Activated T-cell treated with anti-CD3 and anti-CD28 coated beads, Interleukin-2, amount 50 U/mL, for 24 hours (primary cell): ENCODE data around the gene FAM193B.

Source experiments
- DNase-seq: peaks from one replicate; pipeline ENCODE4 v3.0.0-alpha.2; 2020
- H3K27ac Mint-ChIP-seq: 2 replicates; pipeline ENCODE4 v1.8.0; 2020; ENCODE audit warnings: mild to moderate bottlenecking, mixed read lengths
- H3K27me3 Mint-ChIP-seq: 2 replicates; pipeline ENCODE4 v1.8.0; 2020; ENCODE audit warnings: mixed read lengths
- H3K36me3 Mint-ChIP-seq: 2 replicates; pipeline ENCODE4 v1.8.0; 2020; ENCODE audit warnings: low read depth, mixed read lengths
- H3K4me1 Mint-ChIP-seq: 2 replicates; pipeline ENCODE4 v1.8.0; 2020; ENCODE audit warnings: low read depth, mixed read lengths
- H3K4me3 Mint-ChIP-seq: 2 replicates; pipeline ENCODE4 v1.8.0; 2020; ENCODE audit warnings: mild to moderate bottlenecking, moderate library complexity, mixed read lengths
- H3K9me3 Mint-ChIP-seq: 2 replicates; pipeline ENCODE4 v1.8.0; 2020; ENCODE audit warnings: mixed read lengths

FAM193B gene

DNA sequence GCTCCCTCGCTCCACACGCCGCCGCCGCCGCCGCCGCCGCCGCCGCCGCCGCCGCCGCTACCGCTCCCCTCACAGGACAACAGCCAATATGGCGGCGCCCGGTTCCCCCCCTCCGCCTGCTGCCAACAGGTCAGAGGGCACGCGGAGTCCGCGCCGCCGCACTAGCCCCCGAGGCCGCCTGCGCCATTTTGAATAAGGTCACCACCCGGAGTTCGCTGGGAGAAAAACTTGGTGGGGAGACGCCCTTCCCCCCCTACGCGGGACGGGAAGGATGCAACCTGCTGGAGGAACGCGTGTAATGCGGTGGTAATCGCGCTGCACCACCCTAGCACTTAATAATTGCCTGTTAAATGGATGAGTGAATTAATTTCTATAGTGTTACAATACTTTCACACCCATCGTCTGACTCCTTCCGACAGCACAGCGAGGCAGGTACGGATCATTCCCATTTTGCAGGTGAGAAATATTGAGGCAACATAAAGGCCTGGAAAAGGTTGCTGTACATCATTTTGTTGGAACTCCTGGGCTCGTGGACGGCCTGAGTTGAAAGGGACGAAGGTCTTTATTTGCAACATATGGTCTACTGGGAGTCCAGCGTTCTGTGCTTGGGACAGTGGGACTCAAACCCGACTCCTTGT, at the start of gene FAM193B:
TSS of gene FAM193B (minus strand) at position 90 of the 638 bp plus-strand sequence. CDS start 105 bp downstream, outside the sequence.
- DNase-seq: peak; percentile 99
- Mint-ChIP-seq H3K27ac (peak within 1 kb of the TSS; percentile 88), H3K4me1 (peaks cover 44% of the 10 kb centered on the region), H3K27me3 (no peaks in the 10 kb centered on the region), H3K9me3 (no peaks in the 10 kb centered on the region), H3K36me3 (peaks cover 39% of the 10 kb centered on the region), H3K4me3 (peak within 1 kb of the TSS; percentile 84)

GRCh38 chr5:177604116-177604521, 49.8 kb upstream of the FAM193B start:
- Mint-ChIP-seq H3K27ac (no peak overlapping the region), H3K36me3 (peaks cover 54% of the 10 kb centered on the region), H3K27me3 (no peaks in the 10 kb centered on the region), H3K9me3 (no peaks in the 10 kb centered on the region), H3K4me3 (no peak overlapping the region), H3K4me1 (peaks cover 33% of the 10 kb centered on the region)
- DNase-seq: peak; percentile 19

GRCh38 chr5:177603631-177604030, 49.3 kb upstream of the FAM193B start:
- DNase-seq: no peak
- H3K4me3 Mint-ChIP-seq: no peak overlapping the region
- H3K4me1 Mint-ChIP-seq: peaks cover 37% of the 10 kb centered on the region
- no peaks in the 10 kb centered on the region for H3K27me3 Mint-ChIP-seq
- peaks cover 49% of the 10 kb centered on the region for H3K36me3 Mint-ChIP-seq
- H3K27ac Mint-ChIP-seq: no peak overlapping the region
- no peaks in the 10 kb centered on the region for H3K9me3 Mint-ChIP-seq

- Mint-ChIP-seq H3K27ac (no peak overlapping the region), H3K36me3 (peaks cover 42% of the 10 kb centered on the region), H3K9me3 (no peaks in the 10 kb centered on the region), H3K27me3 (no peaks in the 10 kb centered on the region), H3K4me1 (peaks cover 44% of the 10 kb centered on the region), H3K4me3 (no peak overlapping the region)
- peak; percentile 13 for DNase-seq
Measured at GRCh38 chr5:177602458-177602830, 48.1 kb upstream of the FAM193B start.

- peak overlapping the region; percentile 92 for H3K4me3 Mint-ChIP-seq
- H3K27ac Mint-ChIP-seq: peak overlapping the region; percentile 92
- peaks cover 42% of the 10 kb centered on the region for H3K36me3 Mint-ChIP-seq
- no peaks in the 10 kb centered on the region for H3K27me3 Mint-ChIP-seq
- no peaks in the 10 kb centered on the region for H3K9me3 Mint-ChIP-seq
- DNase-seq: peak; percentile 30
- H3K4me1 Mint-ChIP-seq: peaks cover 39% of the 10 kb centered on the region
Measured at GRCh38 chr5:177601577-177602457, 47.5 kb upstream of the FAM193B start.

DNA sequence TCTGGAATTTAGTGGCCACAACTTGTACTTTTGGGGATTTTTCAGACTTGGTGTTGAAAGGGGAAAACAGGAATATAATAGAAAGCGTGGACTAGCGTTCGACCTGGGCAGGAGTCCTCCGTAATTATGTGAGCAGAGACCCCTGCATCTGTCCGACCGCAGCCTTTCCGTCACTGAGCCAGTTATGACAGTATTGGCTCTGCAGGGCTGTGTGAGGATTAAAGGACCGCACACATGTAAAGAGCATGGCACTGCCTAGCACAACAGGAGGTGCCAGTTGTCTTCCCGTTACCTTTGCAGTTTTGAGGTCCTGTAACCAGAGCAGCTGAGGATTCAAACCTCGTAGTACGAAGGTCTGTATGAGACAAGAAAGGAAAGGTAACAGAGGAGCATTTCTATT, 46.8 kb upstream of the FAM193B start:
- DNase-seq: peak; percentile 25
- Mint-ChIP-seq H3K27me3 (no peaks in the 10 kb centered on the region), H3K27ac (peak overlapping the region; percentile 92), H3K36me3 (peaks cover 43% of the 10 kb centered on the region), H3K9me3 (no peaks in the 10 kb centered on the region), H3K4me3 (peak overlapping the region; percentile 92), H3K4me1 (peaks cover 34% of the 10 kb centered on the region)

DNA sequence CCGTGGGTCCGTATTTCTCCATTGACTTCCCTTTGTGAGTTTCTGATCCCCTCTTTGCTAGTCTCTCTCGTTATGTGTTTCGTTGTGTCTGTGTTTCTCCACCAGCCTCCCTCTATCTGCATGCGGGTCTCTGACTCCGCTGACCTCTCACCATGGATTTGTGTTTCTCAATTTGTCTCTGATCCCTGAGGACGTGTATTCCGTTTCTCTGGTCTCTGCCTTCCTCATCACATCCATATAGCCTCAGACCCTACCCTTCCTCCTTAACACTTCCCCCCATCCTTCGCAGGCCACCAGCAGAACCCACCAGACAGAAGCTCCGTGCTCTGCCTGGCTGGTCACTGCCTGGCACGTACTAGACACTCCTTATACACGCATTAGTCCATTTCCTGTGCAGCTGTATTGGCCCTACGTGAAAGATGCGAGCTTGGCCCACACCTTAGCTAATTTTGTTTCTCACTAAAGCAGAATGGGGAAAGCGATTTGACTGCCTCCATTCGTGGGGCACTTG, 46.2 kb upstream of the FAM193B start:
- Mint-ChIP-seq H3K27ac (peak overlapping the region; percentile 92), H3K9me3 (no peaks in the 10 kb centered on the region), H3K4me1 (peaks cover 34% of the 10 kb centered on the region), H3K4me3 (peak overlapping the region; percentile 92), H3K27me3 (no peaks in the 10 kb centered on the region), H3K36me3 (peaks cover 43% of the 10 kb centered on the region)
- DNase-seq: no peak

GRCh38 chr5:177599731-177600507, 45.6 kb upstream of the FAM193B start, which contains the start of gene B4GALT7:
Gene B4GALT7 (plus strand): TSS chr5:177600132. CDS start chr5:177600211, 79 bp downstream.
- H3K27me3 Mint-ChIP-seq: no peaks in the 10 kb centered on the region
- peaks cover 43% of the 10 kb centered on the region for H3K36me3 Mint-ChIP-seq
- peak within 1 kb of the TSS; percentile 92 for H3K4me3 Mint-ChIP-seq
- DNase-seq: peak; percentile 95
- H3K27ac Mint-ChIP-seq: peak within 1 kb of the TSS; percentile 92
- no peaks in the 10 kb centered on the region for H3K9me3 Mint-ChIP-seq
- H3K4me1 Mint-ChIP-seq: peaks cover 34% of the 10 kb centered on the region

DNA sequence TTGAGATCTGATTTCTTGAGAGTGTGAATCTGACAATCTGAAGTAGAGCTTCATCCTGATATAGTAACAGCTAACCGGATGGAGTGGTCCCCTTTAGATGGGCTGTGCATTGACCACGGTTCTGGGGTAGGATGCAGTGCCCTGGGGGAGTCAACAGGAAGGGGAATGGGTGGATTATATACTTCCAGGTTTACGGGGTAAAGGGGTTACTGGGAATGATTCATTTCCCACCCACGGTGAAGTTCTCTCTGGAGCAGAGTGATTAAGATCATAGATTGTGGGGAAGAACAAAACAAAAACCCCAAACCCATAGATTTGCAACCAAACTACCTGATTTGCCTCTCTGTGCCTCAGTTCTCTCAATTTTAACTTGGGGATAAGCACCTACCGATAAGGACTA, 44.1 kb upstream of the FAM193B start:
- peak; percentile 28 for DNase-seq
- H3K36me3 Mint-ChIP-seq: peaks cover 49% of the 10 kb centered on the region
- peak overlapping the region; percentile 78 for H3K4me3 Mint-ChIP-seq
- H3K4me1 Mint-ChIP-seq: peaks cover 42% of the 10 kb centered on the region
- no peaks in the 10 kb centered on the region for H3K27me3 Mint-ChIP-seq
- H3K27ac Mint-ChIP-seq: peak overlapping the region; percentile 79
- no peaks in the 10 kb centered on the region for H3K9me3 Mint-ChIP-seq

GRCh38 chr5:177596775-177597238, 42.4 kb upstream of the FAM193B start:
- H3K27ac Mint-ChIP-seq: peak overlapping the region; percentile 12

GRCh38 chr5:177595991-177596774, 41.8 kb upstream of the FAM193B start:
- Mint-ChIP-seq H3K4me1 (peaks cover 47% of the 10 kb centered on the region), H3K27me3 (peaks cover 2% of the 10 kb centered on the region), H3K9me3 (no peaks in the 10 kb centered on the region), H3K36me3 (peaks cover 62% of the 10 kb centered on the region), H3K27ac (no peak overlapping the region), H3K4me3 (no peak overlapping the region)
- DNase-seq: peak; percentile 24

More at GRCh38 chr5:177596775-177597238, 42.4 kb upstream of the FAM193B start:
- H3K4me3 Mint-ChIP-seq: no peak overlapping the region
- no peak for DNase-seq
- no peaks in the 10 kb centered on the region for H3K27me3 Mint-ChIP-seq
- H3K9me3 Mint-ChIP-seq: no peaks in the 10 kb centered on the region
- peaks cover 62% of the 10 kb centered on the region for H3K36me3 Mint-ChIP-seq
- peaks cover 48% of the 10 kb centered on the region for H3K4me1 Mint-ChIP-seq

GRCh38 chr5:177595026-177595585, 40.7 kb upstream of the FAM193B start:
- Mint-ChIP-seq H3K4me1 (peaks cover 39% of the 10 kb centered on the region), H3K27me3 (peaks cover 8% of the 10 kb centered on the region), H3K27ac (no peak overlapping the region), H3K4me3 (no peak overlapping the region), H3K9me3 (no peaks in the 10 kb centered on the region), H3K36me3 (peaks cover 53% of the 10 kb centered on the region)
- DNase-seq: peak; percentile 22

- H3K4me3 Mint-ChIP-seq: peak overlapping the region; percentile 20
- no peaks in the 10 kb centered on the region for H3K9me3 Mint-ChIP-seq
- peak; percentile 20 for DNase-seq
- H3K27ac Mint-ChIP-seq: peak overlapping the region; percentile 99
- peaks cover 37% of the 10 kb centered on the region for H3K4me1 Mint-ChIP-seq
- H3K27me3 Mint-ChIP-seq: peaks cover 13% of the 10 kb centered on the region
- H3K36me3 Mint-ChIP-seq: peaks cover 53% of the 10 kb centered on the region
Measured at GRCh38 chr5:177594071-177594470, 39.7 kb upstream of the FAM193B start.
